ENCODE results near the gene TTC31.

- TF ChIP-seq, protein P1, sequence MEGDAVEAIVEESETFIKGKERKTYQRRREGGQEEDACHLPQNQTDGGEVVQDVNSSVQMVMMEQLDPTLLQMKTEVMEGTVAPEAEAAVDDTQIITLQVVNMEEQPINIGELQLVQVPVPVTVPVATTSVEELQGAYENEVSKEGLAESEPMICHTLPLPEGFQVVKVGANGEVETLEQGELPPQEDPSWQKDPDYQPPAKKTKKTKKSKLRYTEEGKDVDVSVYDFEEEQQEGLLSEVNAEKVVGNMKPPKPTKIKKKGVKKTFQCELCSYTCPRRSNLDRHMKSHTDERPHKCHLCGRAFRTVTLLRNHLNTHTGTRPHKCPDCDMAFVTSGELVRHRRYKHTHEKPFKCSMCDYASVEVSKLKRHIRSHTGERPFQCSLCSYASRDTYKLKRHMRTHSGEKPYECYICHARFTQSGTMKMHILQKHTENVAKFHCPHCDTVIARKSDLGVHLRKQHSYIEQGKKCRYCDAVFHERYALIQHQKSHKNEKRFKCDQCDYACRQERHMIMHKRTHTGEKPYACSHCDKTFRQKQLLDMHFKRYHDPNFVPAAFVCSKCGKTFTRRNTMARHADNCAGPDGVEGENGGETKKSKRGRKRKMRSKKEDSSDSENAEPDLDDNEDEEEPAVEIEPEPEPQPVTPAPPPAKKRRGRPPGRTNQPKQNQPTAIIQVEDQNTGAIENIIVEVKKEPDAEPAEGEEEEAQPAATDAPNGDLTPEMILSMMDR (IDR thresholded peaks at IDR 0.05): no peak
- TF ChIP-seq POLR2A (IDR thresholded peaks at IDR 0.05): no peak
Observed at GRCh38 chr2:74522516-74522915, 39.6 kb downstream of the TTC31 start.
